ENCODE data around the gene NOX5.

Gene NOX5

DNA sequence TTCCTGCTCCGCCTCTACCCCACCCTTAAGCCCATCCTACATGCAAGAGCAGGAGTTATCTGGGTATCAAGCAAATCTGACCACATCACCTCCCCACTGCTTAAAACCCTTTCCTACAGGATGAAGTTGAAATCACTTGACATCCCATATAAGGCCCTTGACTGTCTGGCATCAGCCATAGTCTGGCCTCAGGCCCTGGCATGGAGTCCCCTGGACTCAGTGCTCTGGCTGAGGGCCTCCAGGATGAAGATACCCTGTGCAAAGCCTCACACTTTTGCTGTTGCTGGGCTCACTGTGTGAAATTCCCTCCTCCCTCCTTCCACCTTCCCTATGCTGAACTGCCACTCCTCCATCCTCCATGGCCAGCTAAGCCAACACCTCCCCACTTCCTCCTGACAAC, 80.8 kb downstream of the NOX5 start:
- no peak for TF ChIP-seq CTCF (IDR thresholded peaks at IDR 0.05; ENCODE audit: borderline replicate concordance, control extremely low read depth, extremely low read depth, insufficient read depth, missing control alignments)
- no peak for DNase-seq (ENCODE audit: low spot score)
- in situ Hi-C loops (cut with MboI; ENCODE audit: low sequenced_read_pairs, unreplicated experiment) = no loop called here

DNA sequence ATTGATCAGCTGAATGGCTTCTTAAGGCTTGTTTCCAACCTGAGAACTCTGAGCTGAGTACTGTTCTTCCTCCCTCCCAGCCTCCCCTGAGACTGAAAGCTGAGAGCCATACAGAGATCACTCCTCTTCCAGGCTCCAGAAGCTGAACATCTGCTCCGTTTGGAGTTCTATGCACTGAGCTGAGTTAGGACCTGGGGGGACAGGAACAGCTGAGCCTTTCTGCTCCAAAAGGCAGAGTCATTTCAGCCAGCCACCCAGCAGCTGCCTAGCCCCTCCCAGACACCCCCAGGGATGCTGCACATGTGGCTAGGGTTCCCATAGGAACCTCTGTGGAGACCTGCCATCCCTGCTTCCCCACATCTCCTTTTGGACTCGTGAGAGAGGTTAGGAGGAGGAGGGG, 81.7 kb downstream of the NOX5 start:
- in situ Hi-C loops (cut with MboI; ENCODE audit: low sequenced_read_pairs, unreplicated experiment) = no loop called here
- DNase-seq (ENCODE audit: low spot score) = no peak
- TF ChIP-seq CTCF (IDR thresholded peaks at IDR 0.05; ENCODE audit: borderline replicate concordance, control extremely low read depth, extremely low read depth, insufficient read depth, missing control alignments) = no peak

DNA sequence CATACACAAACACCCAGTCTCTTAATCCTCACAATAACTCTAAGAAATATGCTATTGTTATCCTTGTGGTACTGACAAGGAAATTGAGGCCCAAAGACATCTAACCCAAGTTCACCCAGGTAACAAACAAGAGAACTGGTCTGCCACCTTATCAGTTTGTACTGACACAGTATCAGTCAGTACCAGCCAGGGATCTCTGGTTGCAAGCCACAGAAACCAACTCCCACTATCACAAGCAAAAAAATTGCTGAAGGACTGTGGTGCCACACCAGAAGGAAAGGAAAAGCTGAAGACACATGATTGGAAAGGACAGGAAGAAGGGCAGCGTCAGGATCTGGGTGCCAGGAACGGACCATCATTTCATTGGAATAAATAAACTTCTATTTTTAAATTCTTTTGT, 82.1 kb downstream of the NOX5 start:
- no peak for TF ChIP-seq CTCF (IDR thresholded peaks at IDR 0.05; ENCODE audit: borderline replicate concordance, control extremely low read depth, extremely low read depth, insufficient read depth, missing control alignments)
- no peak for DNase-seq (ENCODE audit: low spot score)
- in situ Hi-C loops (cut with MboI; ENCODE audit: low sequenced_read_pairs, unreplicated experiment) = no loop called here

GRCh38 chr15:69098771-69099170, 84.3 kb downstream of the NOX5 start:
- in situ Hi-C loops (cut with MboI; ENCODE audit: low sequenced_read_pairs, unreplicated experiment) = no loop called here
- no peak for DNase-seq (ENCODE audit: low spot score)
- TF ChIP-seq CTCF (IDR thresholded peaks at IDR 0.05; ENCODE audit: borderline replicate concordance, control extremely low read depth, extremely low read depth, insufficient read depth, missing control alignments) = no peak

GRCh38 chr15:69099941-69100340, 85.4 kb downstream of the NOX5 start:
- in situ Hi-C loops (cut with MboI; ENCODE audit: low sequenced_read_pairs, unreplicated experiment) = no loop called here
- no peak for TF ChIP-seq CTCF (IDR thresholded peaks at IDR 0.05; ENCODE audit: borderline replicate concordance, control extremely low read depth, extremely low read depth, insufficient read depth, missing control alignments)
- DNase-seq (ENCODE audit: low spot score) = no peak

GRCh38 chr15:69100821-69101220, 86.3 kb downstream of the NOX5 start:
- TF ChIP-seq CTCF (IDR thresholded peaks at IDR 0.05; ENCODE audit: borderline replicate concordance, control extremely low read depth, extremely low read depth, insufficient read depth, missing control alignments) = no peak
- no peak for DNase-seq (ENCODE audit: low spot score)
- in situ Hi-C loops (cut with MboI; ENCODE audit: low sequenced_read_pairs, unreplicated experiment) = no loop called here

Measured in GM13976 (cell line).